Activated T-cell treated with anti-CD3 and anti-CD28 coated beads, Interleukin-2, amount 50 U/mL, for 72 hours (primary cell): Measurements from ENCODE around the gene ANKRD12. TPM values are rescaled to one million over a fixed set of nuclear protein-coding genes. Genes with fewer than 3 reads are reported as not detected.
"Not testable (repeated sequence)": the region's sequence is repeated elsewhere in the genome, so short reads cannot be mapped to it uniquely, and the experiment has no call there.

Source experiments
- ATAC-seq, 2 donors: fragments of 150-1000 bp; cut with Tn5 transposase; replicated peaks in 1 of 2; 2 replicates each; pipeline ENCODE4 v1.10.0; 2021; ENCODE audit warnings: moderate library complexity in 2 of 2, mild to moderate bottlenecking in 1 of 2
- DNase-seq, 2 donors: peaks; one replicate each; pipeline ENCODE4 v3.0.0; 2021 to 2022; ENCODE audit warnings: mixed read lengths in 1 of 2
- H3K27ac Mint-ChIP-seq: one replicate; pipeline ENCODE4 v1.8.0; 2022; ENCODE audit warnings: mild to moderate bottlenecking, moderate library complexity, mixed read lengths
- H3K27me3 Mint-ChIP-seq: one replicate; pipeline ENCODE4 v1.8.0; 2022; ENCODE audit warnings: low read depth, mixed read lengths
- H3K36me3 Mint-ChIP-seq, 2 donors: one replicate each; pipeline ENCODE4 v1.8.0; 2022; ENCODE audit warnings: mixed read lengths in 2 of 2, mild to moderate bottlenecking in 1 of 2; ENCODE audit not compliant: insufficient read depth in 2 of 2
- H3K4me1 Mint-ChIP-seq: one replicate; pipeline ENCODE4 v1.8.0; 2022; ENCODE audit warnings: low read depth, mixed read lengths
- H3K4me3 Mint-ChIP-seq, 2 donors: one replicate each; pipeline ENCODE4 v1.8.0; 2022; ENCODE audit warnings: mild to moderate bottlenecking in 2 of 2, mixed read lengths in 2 of 2, moderate library complexity in 2 of 2
- H3K9me3 Mint-ChIP-seq, 2 donors: one replicate each; pipeline ENCODE4 v1.8.0; 2022; ENCODE audit warnings: mixed read lengths in 2 of 2
- total RNA-seq, 2 donors: library from RNA; stranded (reverse); gene quantifications; one replicate each; pipeline ENCODE4 v1.2.3, GENCODE V29; 2022

The ANKRD12 gene
- total RNA-seq = 100 to 1,000 TPM in 1 of 2 donors, 10 to 100 TPM in 1; 84.4 to 123 TPM

GRCh38 chr18:9136315-9137155, at the start of gene ANKRD12:
ANKRD12 (plus strand) TSS chr18:9136781; CDS start chr18:9182433, 45,652 bp downstream.
- ATAC-seq (peak; percentile 74 to 75), DNase-seq (peak; percentile 98)
- Mint-ChIP-seq H3K9me3 (no peaks in the 10 kb centered on the region), H3K27me3 (no peaks in the 10 kb centered on the region), H3K36me3 (peaks cover 30 to 47% of the 10 kb centered on the region in 2 donors), H3K4me3 (peak within 1 kb of the TSS; percentile 95 to 98), H3K4me1 (peaks cover 65% of the 10 kb centered on the region), H3K27ac (peak within 1 kb of the TSS; percentile 100)

- Mint-ChIP-seq H3K27me3 (no peaks in the 10 kb centered on the region), H3K36me3 (peaks cover 30 to 42% of the 10 kb centered on the region in 2 donors), H3K4me3 (peak overlapping the region; percentile 40 to 98)
Observed at GRCh38 chr18:9087144-9087543, 49.4 kb upstream of the ANKRD12 start.

GRCh38 chr18:9088252-9088651, 48.3 kb upstream of the ANKRD12 start:
- H3K9me3 Mint-ChIP-seq = peaks cover 0 to 7% of the 10 kb centered on the region in 2 donors
- peak overlapping the region; percentile 100 for H3K27ac Mint-ChIP-seq
- DNase-seq = no peak
- peak overlapping the region; percentile 98 for H3K4me3 Mint-ChIP-seq
- H3K4me1 Mint-ChIP-seq = peaks cover 91% of the 10 kb centered on the region
- no peaks in the 10 kb centered on the region for H3K27me3 Mint-ChIP-seq
- H3K36me3 Mint-ChIP-seq = peaks cover 28 to 42% of the 10 kb centered on the region in 2 donors
- ATAC-seq = peak; percentile 1 to 5

More at GRCh38 chr18:9087144-9087543, 49.4 kb upstream of the ANKRD12 start:
- peaks cover 0 to 7% of the 10 kb centered on the region in 2 donors for H3K9me3 Mint-ChIP-seq
- H3K4me1 Mint-ChIP-seq = peaks cover 91% of the 10 kb centered on the region
- peak overlapping the region; percentile 95 for H3K27ac Mint-ChIP-seq
- ATAC-seq = no peak
- DNase-seq = no peak

DNA sequence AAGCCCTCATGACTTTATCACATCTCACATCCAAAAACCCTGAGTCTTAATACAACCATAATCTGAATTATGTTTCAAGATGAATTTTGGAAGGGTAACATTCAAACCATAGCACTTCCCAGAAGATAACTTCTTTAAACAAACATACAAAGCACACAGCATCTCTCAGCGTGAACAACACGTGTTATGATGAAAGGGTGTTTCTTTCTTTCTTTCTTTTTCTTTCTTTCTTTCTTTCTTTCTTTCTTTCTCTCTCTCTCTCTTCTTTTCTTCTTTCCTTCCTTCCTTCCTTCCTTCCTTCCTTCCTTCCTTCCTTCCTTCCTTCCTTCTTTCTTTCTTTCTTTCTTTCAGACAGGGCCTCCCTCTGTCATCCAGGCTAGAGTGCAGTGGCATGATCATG, 47.9 kb upstream of the ANKRD12 start:
- Mint-ChIP-seq H3K4me1 (peaks cover 89% of the 10 kb centered on the region), H3K36me3 (peaks cover 30 to 42% of the 10 kb centered on the region in 2 donors), H3K27ac (peak overlapping the region; percentile 100), H3K4me3 (peak overlapping the region; percentile 98)
- not testable (repeated sequence) for ATAC-seq, H3K27me3 Mint-ChIP-seq, DNase-seq, H3K9me3 Mint-ChIP-seq

GRCh38 chr18:9090578-9090977, 46.0 kb upstream of the ANKRD12 start:
- peaks cover 30 to 45% of the 10 kb centered on the region in 2 donors for H3K36me3 Mint-ChIP-seq
- H3K4me3 Mint-ChIP-seq = peak overlapping the region; percentile 98
- DNase-seq = no peak
- peaks cover 2 to 7% of the 10 kb centered on the region in 2 donors for H3K9me3 Mint-ChIP-seq
- no peak for ATAC-seq
- H3K4me1 Mint-ChIP-seq = peaks cover 98% of the 10 kb centered on the region
- H3K27me3 Mint-ChIP-seq = no peaks in the 10 kb centered on the region
- peak overlapping the region; percentile 100 for H3K27ac Mint-ChIP-seq

DNA sequence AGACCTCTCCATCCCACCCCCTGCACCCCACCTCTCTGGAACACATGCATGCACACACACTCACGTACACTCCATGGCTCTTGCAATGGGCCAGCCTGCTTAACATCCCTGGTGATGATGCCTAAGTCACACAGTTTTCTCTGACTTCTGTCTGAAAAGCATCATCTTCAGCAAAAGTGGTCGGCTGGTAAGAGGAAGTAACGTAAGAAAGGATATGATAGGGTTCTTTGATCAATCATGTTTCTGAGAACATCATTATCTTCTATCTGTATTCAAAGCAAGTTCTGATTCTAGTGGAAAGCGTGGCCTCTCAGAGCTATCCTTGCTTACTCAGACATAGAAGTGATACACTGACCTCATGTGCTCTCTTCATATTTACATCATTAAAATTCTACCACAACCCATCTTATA, 45.5 kb upstream of the ANKRD12 start:
- H3K27ac Mint-ChIP-seq = peak overlapping the region; percentile 100
- ATAC-seq (peak; percentile 66 to 70), DNase-seq (peak; percentile 57 to 60)
- H3K36me3 Mint-ChIP-seq = peaks cover 27 to 43% of the 10 kb centered on the region in 2 donors
- peak overlapping the region; percentile 98 for H3K4me3 Mint-ChIP-seq
- H3K27me3 Mint-ChIP-seq = no peaks in the 10 kb centered on the region
- peaks cover 2 to 5% of the 10 kb centered on the region in 2 donors for H3K9me3 Mint-ChIP-seq
- peaks cover 98% of the 10 kb centered on the region for H3K4me1 Mint-ChIP-seq

GRCh38 chr18:9092665-9093064, 43.9 kb upstream of the ANKRD12 start:
- ATAC-seq (no peak), DNase-seq (no peak)
- Mint-ChIP-seq H3K9me3 (peaks cover 2% of the 10 kb centered on the region in 2 donors), H3K27me3 (no peaks in the 10 kb centered on the region), H3K4me3 (peak overlapping the region; percentile 34 to 50), H3K36me3 (peaks cover 21 to 28% of the 10 kb centered on the region in 2 donors), H3K4me1 (peaks cover 97% of the 10 kb centered on the region), H3K27ac (peak overlapping the region; percentile 81)

- Mint-ChIP-seq H3K4me1 (peaks cover 94% of the 10 kb centered on the region), H3K4me3 (peak overlapping the region in 1 of 2 donors; percentile 8), H3K27ac (peak overlapping the region; percentile 81), H3K36me3 (peaks cover 20 to 25% of the 10 kb centered on the region in 2 donors)
- ATAC-seq, DNase-seq, H3K27me3 Mint-ChIP-seq, H3K9me3 Mint-ChIP-seq: not testable (repeated sequence)
Observed at GRCh38 chr18:9093109-9093508, 43.5 kb upstream of the ANKRD12 start.

GRCh38 chr18:9094307-9095226, 42.0 kb upstream of the ANKRD12 start:
- Mint-ChIP-seq H3K27ac (peak overlapping the region; percentile 96), H3K4me3 (peak overlapping the region; percentile 60 to 88), H3K27me3 (no peaks in the 10 kb centered on the region), H3K9me3 (peaks cover 2% of the 10 kb centered on the region in 2 donors), H3K4me1 (peaks cover 79% of the 10 kb centered on the region), H3K36me3 (peaks cover 15 to 20% of the 10 kb centered on the region in 2 donors)
- DNase-seq (peak; percentile 77 to 84), ATAC-seq (peak; percentile 60 to 61)

- peaks cover 11 to 14% of the 10 kb centered on the region in 2 donors for H3K36me3 Mint-ChIP-seq
- peak overlapping the region; percentile 60 to 88 for H3K4me3 Mint-ChIP-seq
- no peaks in the 10 kb centered on the region for H3K27me3 Mint-ChIP-seq
Observed at GRCh38 chr18:9095297-9096006, 41.1 kb upstream of the ANKRD12 start.

DNA sequence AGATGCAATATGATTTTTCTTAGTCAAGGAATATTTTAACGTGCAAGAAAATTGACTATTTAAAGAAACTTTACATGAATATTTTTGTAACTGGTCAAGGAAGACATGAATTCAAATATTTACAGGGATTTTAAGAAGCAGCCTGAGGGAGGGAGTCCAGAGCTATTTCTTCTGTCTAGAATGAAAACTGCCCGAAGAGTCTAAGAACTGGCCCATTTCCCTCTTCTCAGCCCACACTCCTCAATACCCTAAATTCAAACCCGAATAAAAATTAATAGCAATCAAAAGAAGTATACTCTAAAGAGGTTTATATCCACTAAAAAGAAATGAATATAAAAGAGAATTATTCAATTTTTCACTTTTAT, 40.6 kb upstream of the ANKRD12 start:
- DNase-seq (no peak), ATAC-seq (no peak)
- Mint-ChIP-seq H3K36me3 (peaks cover 6 to 11% of the 10 kb centered on the region in 2 donors), H3K4me1 (peaks cover 71% of the 10 kb centered on the region), H3K27ac (peak overlapping the region; percentile 96), H3K27me3 (no peaks in the 10 kb centered on the region), H3K4me3 (peak overlapping the region; percentile 60 to 88), H3K9me3 (peaks cover 2% of the 10 kb centered on the region in 2 donors)

More at GRCh38 chr18:9095297-9096006, 41.1 kb upstream of the ANKRD12 start:
- Mint-ChIP-seq H3K9me3 (peaks cover 2% of the 10 kb centered on the region in 2 donors), H3K4me1 (peaks cover 72% of the 10 kb centered on the region), H3K27ac (peak overlapping the region; percentile 96)
- ATAC-seq = peak; percentile 66
- DNase-seq = peak; percentile 79 to 86

DNA sequence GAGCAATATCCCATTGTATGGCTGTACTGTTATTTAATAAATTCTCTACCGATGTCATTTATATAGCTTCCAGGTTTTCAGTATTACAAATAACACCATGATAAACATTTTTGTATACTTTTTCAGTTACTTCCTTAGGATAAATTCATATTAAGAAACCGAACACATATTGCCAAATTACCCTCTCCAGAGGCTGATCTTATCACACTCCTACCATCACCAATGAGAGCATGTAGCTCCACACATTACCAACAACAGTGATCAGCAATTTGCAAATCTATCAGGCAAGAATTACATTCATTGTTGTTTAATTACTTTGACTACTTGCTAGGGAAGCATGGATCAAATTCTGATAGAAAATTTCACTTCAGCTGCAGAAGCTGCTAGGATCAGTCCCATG, 39.9 kb upstream of the ANKRD12 start:
- Mint-ChIP-seq H3K27ac (peak overlapping the region; percentile 98), H3K27me3 (no peaks in the 10 kb centered on the region), H3K9me3 (peaks cover 0 to 2% of the 10 kb centered on the region in 2 donors), H3K4me1 (peaks cover 70% of the 10 kb centered on the region), H3K36me3 (peaks cover 2 to 8% of the 10 kb centered on the region in 2 donors), H3K4me3 (peak overlapping the region; percentile 12 to 89)
- no peak for DNase-seq
- no peak for ATAC-seq
